Omental fat pad (tissue), 4 donors: Measurements from ENCODE around the gene SLC1A7. TPM values are rescaled to one million over a fixed set of nuclear protein-coding genes. Genes with fewer than 3 reads are reported as not detected.

Experiments used
- ATAC-seq: fragments of 150-250 bp; one replicate; pipeline ENCODE4 v1.9.1; 2016; ENCODE audit warnings: mild to moderate bottlenecking, moderate library complexity; ENCODE audit not compliant: low FRiP score
- DNase-seq: peaks from one replicate; pipeline ENCODE4 v3.0.0-alpha.2; 2019; ENCODE audit warnings: low spot score
- CTCF ChIP-seq, 3 donors: fragments of 450-650 bp; IDR thresholded peaks; one replicate each; pipeline ENCODE4 v1.5.1; 2016 to 2017; ENCODE audit warnings: antibody characterized with exemption in 3 of 3, mild to moderate bottlenecking in 3 of 3, moderate library complexity in 2 of 3
- total RNA-seq, 4 donors: library from RNA; depleted of rRNA; stranded (reverse); fragments of >200 nt; gene quantifications; one replicate each; pipeline ENCODE4 v1.1.0, GENCODE V29; 2016

SLC1A7 gene
- total RNA-seq, 4 donors from 2014 or later: 0.19 to 0.63 (median 0.48) TPM; not detected in 1

- no peak for TF ChIP-seq CTCF (IDR thresholded peaks at IDR 0.05)
- DNase-seq: no peak
- peak; percentile 21 for ATAC-seq
Measured at GRCh38 chr1:53062708-53063591, 79.5 kb downstream of the SLC1A7 start.

- no peak for TF ChIP-seq CTCF (IDR thresholded peaks at IDR 0.05)
- DNase-seq (no peak), ATAC-seq (peak; percentile 28)
Measured at GRCh38 chr1:53061859-53062707, 80.4 kb downstream of the SLC1A7 start, which contains the start of gene PODN. PODN (plus strand) TSS chr1:53062213; CDS start chr1:53069856, 7,643 bp downstream.

GRCh38 chr1:53061123-53061858 lies 81.1 kb downstream of the SLC1A7 start:
- DNase-seq (no peak), ATAC-seq (peak; percentile 10)
- no peak for TF ChIP-seq CTCF (IDR thresholded peaks at IDR 0.05)

GRCh38 chr1:53060579-53060978 lies 81.9 kb downstream of the SLC1A7 start:
- no peak for DNase-seq
- no peak for ATAC-seq
- TF ChIP-seq CTCF (IDR thresholded peaks at IDR 0.05): no peak

- TF ChIP-seq CTCF (IDR thresholded peaks at IDR 0.05): no peak
- ATAC-seq (peak; percentile 25), DNase-seq (no peak)
Measured at GRCh38 chr1:53057127-53057526, 85.3 kb downstream of the SLC1A7 start.

- ATAC-seq (no peak), DNase-seq (no peak)
- TF ChIP-seq CTCF (IDR thresholded peaks at IDR 0.05): no peak
Measured at GRCh38 chr1:53051676-53052075, 90.8 kb downstream of the SLC1A7 start.
